PC-3 (cell line): ENCODE results near the gene LRCH4. TPM values are rescaled to one million over a fixed set of nuclear protein-coding genes. Genes with fewer than 3 reads are reported as not detected.

ENCODE experiments used
- ATAC-seq: fragments of 200-7000 bp; cut with Tn5 transposase; 2 replicates; pipeline ENCODE4 v1.9.1; 2020; ENCODE audit warnings: mild to moderate bottlenecking, moderate library complexity
- BruUV-seq: library from RNA; stranded (reverse); fragments of 400-500 nt; replicated peaks from 2 replicates; lab custom pipeline; 2021; lab: Mats Ljungman, UMichigan
- CTCF ChIA-PET: fragments of 300-600 bp; sonication (Branson Sonifier 250); formaldehyde crosslinking; loops from one replicate; lab custom pipeline; 2022; ENCODE audit warnings: antibody characterized with exemption; lab: Charles Lee
- POLR2A ChIA-PET: fragments of 300-600 bp; sonication (Branson Sonifier 250); formaldehyde crosslinking; loops from one replicate; lab custom pipeline; 2022; ENCODE audit warnings: antibody characterized with exemption; ENCODE audit not compliant: unreplicated experiment; lab: Charles Lee
- DNase-seq: peaks from one replicate; pipeline ENCODE4 v3.0.0-alpha.2; 2015
- H2AFZ ChIP-seq: fragments of 300-600 bp; sonication (generic); 2 replicates; pipeline ENCODE4 v1.6.0; 2016; ENCODE audit warnings: antibody characterized with exemption, low read length
- H3F3A ChIP-seq: fragments of 300-600 bp; sonication (generic); one replicate; pipeline ENCODE4 v1.6.0; 2017; ENCODE audit warnings: antibody characterized with exemption, low read length, control low read depth, mild to moderate bottlenecking; ENCODE audit not compliant: unreplicated experiment
- H3K27ac ChIP-seq: fragments of 300-600 bp; sonication (generic); 2 replicates; pipeline ENCODE4 v1.5.1; 2016; ENCODE audit warnings: mild to moderate bottlenecking, low read length
- H3K27me3 ChIP-seq: fragments of 300-600 bp; sonication (generic); 2 replicates; pipeline ENCODE4 v1.6.1; 2016; ENCODE audit warnings: low read length, mixed read lengths
- H3K36me3 ChIP-seq: fragments of 300-600 bp; sonication (generic); 2 replicates; pipeline ENCODE4 v1.6.1; 2016; ENCODE audit warnings: low read depth, mixed run types, low read length, mixed read lengths
- H3K4me1 ChIP-seq: fragments of 300-600 bp; sonication (generic); 2 replicates; pipeline ENCODE4 v1.5.1; 2016; ENCODE audit warnings: low read length; ENCODE audit not compliant: insufficient read depth
- H3K4me2 ChIP-seq: fragments of 300-600 bp; sonication (generic); 2 replicates; pipeline ENCODE4 v1.6.0; 2016; ENCODE audit warnings: low read length
- H3K4me3 ChIP-seq: fragments of 300-600 bp; sonication (generic); 2 replicates; pipeline ENCODE4 v1.5.1; 2016; ENCODE audit warnings: mild to moderate bottlenecking, low read length, mixed read lengths
- H3K79me2 ChIP-seq: fragments of 300-600 bp; sonication (generic); 2 replicates; pipeline ENCODE4 v1.6.1; 2017; ENCODE audit warnings: low read length, mixed read lengths
- H3K9ac ChIP-seq: fragments of 300-600 bp; sonication (generic); 2 replicates; pipeline ENCODE4 v1.6.0; 2016; ENCODE audit warnings: mild to moderate bottlenecking, low read length
- H3K9me2 ChIP-seq: fragments of 300-600 bp; sonication (generic); replicated peaks from 2 replicates; pipeline ENCODE4 v1.6.1; 2016; ENCODE audit warnings: mixed run types, low read length, mixed read lengths
- H3K9me3 ChIP-seq: fragments of 300-600 bp; sonication (generic); 2 replicates; pipeline ENCODE4 v1.6.1; 2016; ENCODE audit warnings: low read length, mixed read lengths
- H4K20me1 ChIP-seq: fragments of 300-600 bp; sonication (generic); 2 replicates; pipeline ENCODE4 v1.6.1; 2016; ENCODE audit warnings: low read length, mixed read lengths
- EZH2 ChIP-seq: fragments of 300-600 bp; sonication (generic); IDR thresholded peaks from one replicate; pipeline ENCODE4 v1.6.1; 2017; ENCODE audit warnings: antibody characterized with exemption, mild to moderate bottlenecking, low read length; ENCODE audit not compliant: unreplicated experiment
- EZH2phosphoT487 ChIP-seq: fragments of 300-600 bp; sonication (generic); IDR thresholded peaks from 2 replicates; pipeline ENCODE4 v1.6.1; 2018; ENCODE audit warnings: mild to moderate bottlenecking, antibody characterized with exemption, low read length, borderline replicate concordance
- intact Hi-C: fragments of 100-400 bp; cut with micrococcal nuclease; formaldehyde crosslinking; loops from 2 replicates; pipeline ENCODE4 v1.9.0; 2023
- total RNA-seq: library from RNA; depleted of rRNA; stranded (reverse); fragments of >200 nt; gene quantifications from 2 replicates; pipeline ENCODE4 v1.2.3, GENCODE V29; 2014
- TF ChIP-seq, protein P1 (sequence below): fragments of 300-600 bp; sonication (generic); conservative IDR thresholded peaks from 2 replicates; pipeline ENCODE4 v1.5.1; 2017; ENCODE audit warnings: antibody characterized with exemption, low read depth, mild to moderate bottlenecking, low read length

Gene LRCH4
- total RNA-seq, 1 experiment from 2014 or later, result 15.6 TPM

DNA sequence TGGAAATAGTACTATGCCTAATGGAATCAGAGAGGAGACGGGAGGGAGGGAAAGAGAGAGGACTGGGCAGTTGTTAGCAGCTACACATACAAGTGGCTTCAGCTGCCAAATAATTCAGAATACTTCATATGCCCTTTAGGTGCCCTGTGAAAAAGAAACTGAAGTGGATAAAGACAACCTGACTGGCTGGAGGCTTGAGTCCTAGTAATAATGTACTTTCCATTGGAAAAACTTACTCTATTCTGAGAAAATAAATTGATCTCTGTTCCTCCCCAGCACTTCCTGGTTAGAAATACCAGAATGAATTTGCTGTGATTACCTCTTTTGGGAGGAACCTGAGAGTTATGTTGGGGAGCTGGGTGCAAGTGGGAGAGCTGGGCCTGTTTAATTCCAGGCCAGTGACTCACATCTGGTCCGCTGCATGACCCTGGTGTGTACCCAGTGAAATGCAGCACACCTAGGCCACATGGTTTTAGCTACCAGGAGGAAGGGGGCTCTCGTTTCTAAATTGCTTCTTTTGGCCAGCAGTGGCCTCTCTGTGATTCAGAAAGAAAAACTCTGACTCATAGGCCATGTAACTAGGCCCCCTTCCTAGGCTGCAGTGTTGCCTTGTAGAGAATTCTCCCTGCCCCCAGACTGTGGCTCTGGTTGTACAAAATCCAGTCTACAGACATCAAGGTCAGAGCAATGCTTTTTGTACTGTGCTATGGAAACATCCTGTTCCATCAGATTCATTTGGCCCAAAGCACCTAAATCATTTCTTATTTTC, 40.4 kb downstream of the LRCH4 start:
- no TSS peak for BruUV-seq
- intact Hi-C loops, result loop anchor here (1.0 kb wide), 1 partner anchor 41 kb away; the partner anchor contains the start of genes FBXO24 and LRCH4
- H3K4me2 ChIP-seq, result peak overlapping the region; percentile 72
- H3K27me3 ChIP-seq, result no peaks in the 10 kb centered on the region
- H3F3A ChIP-seq, result peaks cover 12% of the 10 kb centered on the region
- peaks cover 37% of the 10 kb centered on the region for H3K79me2 ChIP-seq
- POLR2A ChIA-PET, result interaction anchor here (0.5 to 0.8 kb wide), 3 partner anchors 39 to 282 kb away, joined by 3 to 6 read pairs (median 3); partner anchors contain the start of genes EPHB4, FBXO24 and LRCH4
- DNase-seq (peak; percentile 91), ATAC-seq (peak; percentile 90)
- H3K27ac ChIP-seq, result peak overlapping the region; percentile 83
- no peaks in the 10 kb centered on the region for H4K20me1 ChIP-seq
- H3K9me2 ChIP-seq, result no peaks in the 10 kb centered on the region
- peaks cover 3% of the 10 kb centered on the region; the same call in 1 of the 2 replicates for H3K36me3 ChIP-seq
- H3K9ac ChIP-seq, result peak overlapping the region; percentile 29
- H3K4me3 ChIP-seq, result peak overlapping the region; percentile 46
- H3K9me3 ChIP-seq, result no peaks in the 10 kb centered on the region
- H2AFZ ChIP-seq, result peak overlapping the region; percentile 49
- H3K4me1 ChIP-seq, result peaks cover 46% of the 10 kb centered on the region
- TF ChIP-seq EZH2phosphoT487, result no peak
- TF ChIP-seq, protein P1, sequence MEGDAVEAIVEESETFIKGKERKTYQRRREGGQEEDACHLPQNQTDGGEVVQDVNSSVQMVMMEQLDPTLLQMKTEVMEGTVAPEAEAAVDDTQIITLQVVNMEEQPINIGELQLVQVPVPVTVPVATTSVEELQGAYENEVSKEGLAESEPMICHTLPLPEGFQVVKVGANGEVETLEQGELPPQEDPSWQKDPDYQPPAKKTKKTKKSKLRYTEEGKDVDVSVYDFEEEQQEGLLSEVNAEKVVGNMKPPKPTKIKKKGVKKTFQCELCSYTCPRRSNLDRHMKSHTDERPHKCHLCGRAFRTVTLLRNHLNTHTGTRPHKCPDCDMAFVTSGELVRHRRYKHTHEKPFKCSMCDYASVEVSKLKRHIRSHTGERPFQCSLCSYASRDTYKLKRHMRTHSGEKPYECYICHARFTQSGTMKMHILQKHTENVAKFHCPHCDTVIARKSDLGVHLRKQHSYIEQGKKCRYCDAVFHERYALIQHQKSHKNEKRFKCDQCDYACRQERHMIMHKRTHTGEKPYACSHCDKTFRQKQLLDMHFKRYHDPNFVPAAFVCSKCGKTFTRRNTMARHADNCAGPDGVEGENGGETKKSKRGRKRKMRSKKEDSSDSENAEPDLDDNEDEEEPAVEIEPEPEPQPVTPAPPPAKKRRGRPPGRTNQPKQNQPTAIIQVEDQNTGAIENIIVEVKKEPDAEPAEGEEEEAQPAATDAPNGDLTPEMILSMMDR, result 0 out of 2 replicates have a peak, but pooled peaks have one; percentile 21
- CTCF ChIA-PET, result interaction anchor here (0.5 to 1.2 kb wide), 5 partner anchors 26 to 1338 kb away, joined by 3 to 12 read pairs (median 4); partner anchors contain the start of genes FBXO24 and LRCH4

DNA sequence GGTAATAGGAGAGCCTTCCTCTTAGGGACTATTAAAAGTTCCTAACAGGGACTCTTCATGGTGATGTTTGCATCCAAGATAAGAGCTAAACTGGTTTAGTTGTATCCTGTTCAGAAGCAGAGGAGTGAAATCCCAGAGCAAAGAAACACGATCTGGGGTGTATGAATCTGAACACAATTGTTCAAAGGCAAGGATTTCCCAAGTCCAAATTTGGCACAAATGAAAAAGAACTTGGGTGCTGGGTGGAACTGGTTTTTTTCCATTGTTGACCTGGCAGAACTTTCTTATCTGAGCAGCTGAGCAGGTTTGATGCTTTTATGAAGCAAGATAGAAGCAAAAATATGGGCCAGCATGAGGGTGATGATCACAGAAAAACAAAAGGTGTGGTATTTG, 41.0 kb downstream of the LRCH4 start:
- H3K9ac ChIP-seq, result peak overlapping the region; percentile 29
- peaks cover 50% of the 10 kb centered on the region for H3K4me1 ChIP-seq

More for the DNA sequence above, 41.0 kb downstream of the LRCH4 start:
- Histone ChIP-seq H3K27ac (peak overlapping the region; percentile 83), H3K27me3 (no peaks in the 10 kb centered on the region), H3K79me2 (peaks cover 43% of the 10 kb centered on the region), H2AFZ (peak overlapping the region; percentile 49), H4K20me1 (no peaks in the 10 kb centered on the region), H3K36me3 (no peaks in the 10 kb centered on the region), H3K4me3 (peak overlapping the region; percentile 46), H3K9me2 (no peaks in the 10 kb centered on the region), H3F3A (peaks cover 12% of the 10 kb centered on the region), H3K9me3 (no peaks in the 10 kb centered on the region), H3K4me2 (peak overlapping the region; percentile 72)
- ChIA-PET CTCF (interaction anchor here (0.6 to 1.2 kb wide), 4 partner anchors 39 to 1338 kb away, joined by 3 to 12 read pairs (median 4); partner anchors contain the start of genes FBXO24 and LRCH4), POLR2A (interaction anchor here (0.5 to 0.7 kb wide), 2 partner anchors 40 to 282 kb away, joined by 3 read pairs; partner anchors contain the start of gene EPHB4)
- BruUV-seq, result TSS peak; percentile 74
- peak; percentile 51 for DNase-seq
- TF ChIP-seq EZH2phosphoT487 (no peak), EZH2 (no peak)
- TF ChIP-seq, protein P1, result no peak
- intact Hi-C loops, result loop anchor here (1.0 kb wide), 1 partner anchor 41 kb away; the partner anchor contains the start of genes FBXO24 and LRCH4
- peak; percentile 11 for ATAC-seq
